Neural progenitor cell (in vitro differentiated cells): ENCODE results near the gene BMP4.

Source experiments
- EZH2 ChIP-seq: fragments of 200-600 bp; sonication (generic); IDR thresholded peaks from 2 replicates; pipeline ENCODE4 v1.6.1; 2017; ENCODE audit warnings: antibody characterized with exemption, mild to moderate bottlenecking, moderate library complexity
- EZH2phosphoT487 ChIP-seq: fragments of 200-600 bp; sonication (generic); IDR thresholded peaks from 2 replicates; pipeline ENCODE4 v1.6.1; 2017; ENCODE audit warnings: antibody characterized with exemption
- TF ChIP-seq, protein P1 (sequence below): fragments of 200-600 bp; sonication (generic); IDR thresholded peaks from 2 replicates; pipeline ENCODE4 v1.5.1; 2017; ENCODE audit warnings: antibody characterized with exemption, mild to moderate bottlenecking

DNA sequence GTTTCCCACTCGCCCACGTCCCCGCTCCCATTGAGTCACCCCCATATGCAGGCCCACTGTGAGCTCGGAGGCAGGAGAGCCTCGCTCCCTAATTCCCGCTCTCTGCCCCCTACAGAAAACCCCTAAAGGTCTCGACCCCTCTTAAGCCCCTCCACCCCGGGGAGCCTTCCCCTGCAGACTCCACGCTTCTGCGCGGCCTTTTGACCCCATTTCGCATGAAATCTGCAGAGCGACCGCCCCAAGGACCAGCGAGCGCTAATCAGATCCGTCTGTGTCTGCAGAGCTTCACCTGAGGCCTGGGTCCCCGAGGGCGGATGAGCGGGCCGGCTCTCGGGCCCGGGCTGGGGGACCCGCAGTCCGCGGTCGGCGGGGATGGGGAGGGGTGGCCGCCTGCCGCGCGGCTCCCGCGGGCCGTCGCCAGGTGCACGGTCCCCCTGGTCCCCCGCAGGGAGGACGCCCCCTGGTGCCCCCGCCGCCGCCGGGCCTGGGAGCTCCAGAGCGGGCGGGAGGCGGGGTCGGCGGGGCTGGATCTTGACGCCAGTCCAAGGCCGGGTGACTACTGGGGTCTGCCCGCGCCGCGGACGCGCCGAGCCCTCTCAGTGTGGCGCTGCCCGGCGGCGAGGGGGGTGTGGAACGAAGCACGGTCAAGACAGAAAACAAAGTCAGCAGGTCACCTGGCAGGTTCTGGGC is 10.1 kb downstream of the BMP4 start:
- TF ChIP-seq, protein P1, sequence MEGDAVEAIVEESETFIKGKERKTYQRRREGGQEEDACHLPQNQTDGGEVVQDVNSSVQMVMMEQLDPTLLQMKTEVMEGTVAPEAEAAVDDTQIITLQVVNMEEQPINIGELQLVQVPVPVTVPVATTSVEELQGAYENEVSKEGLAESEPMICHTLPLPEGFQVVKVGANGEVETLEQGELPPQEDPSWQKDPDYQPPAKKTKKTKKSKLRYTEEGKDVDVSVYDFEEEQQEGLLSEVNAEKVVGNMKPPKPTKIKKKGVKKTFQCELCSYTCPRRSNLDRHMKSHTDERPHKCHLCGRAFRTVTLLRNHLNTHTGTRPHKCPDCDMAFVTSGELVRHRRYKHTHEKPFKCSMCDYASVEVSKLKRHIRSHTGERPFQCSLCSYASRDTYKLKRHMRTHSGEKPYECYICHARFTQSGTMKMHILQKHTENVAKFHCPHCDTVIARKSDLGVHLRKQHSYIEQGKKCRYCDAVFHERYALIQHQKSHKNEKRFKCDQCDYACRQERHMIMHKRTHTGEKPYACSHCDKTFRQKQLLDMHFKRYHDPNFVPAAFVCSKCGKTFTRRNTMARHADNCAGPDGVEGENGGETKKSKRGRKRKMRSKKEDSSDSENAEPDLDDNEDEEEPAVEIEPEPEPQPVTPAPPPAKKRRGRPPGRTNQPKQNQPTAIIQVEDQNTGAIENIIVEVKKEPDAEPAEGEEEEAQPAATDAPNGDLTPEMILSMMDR: peak; percentile 21
- TF ChIP-seq EZH2phosphoT487 (peak; percentile 71), EZH2 (peak; percentile 56)
